H9 (cell line): ENCODE measurements around the gene NCS1. TPM values are rescaled to one million over a fixed set of nuclear protein-coding genes. Genes with fewer than 3 reads are reported as not detected.

Experiments
- DNase-seq: peaks from one replicate; pipeline ENCODE4 v3.0.0-alpha.2; 2017
- H2AFZ ChIP-seq: one replicate; pipeline ENCODE4 v1.6.1; 2013; ENCODE audit warnings: mild to moderate bottlenecking, low read length, control low read depth, moderate library complexity
- H2AK5ac ChIP-seq: 2 replicates; pipeline ENCODE4 v1.6.1; 2013; ENCODE audit warnings: low read length, control low read depth, mixed read lengths; ENCODE audit not compliant: insufficient read length
- H2BK120ac ChIP-seq: one replicate; pipeline ENCODE4 v1.6.1; 2013; ENCODE audit warnings: low read depth, mild to moderate bottlenecking, low read length, control low read depth, inconsistent platforms; ENCODE audit not compliant: poor library complexity, severe bottlenecking
- H2BK12ac ChIP-seq: 2 replicates; pipeline ENCODE4 v1.6.1; 2013; ENCODE audit warnings: low read length, control low read depth, mixed read lengths, low read depth; ENCODE audit not compliant: insufficient read length
- H2BK15ac ChIP-seq: 2 replicates; pipeline ENCODE4 v1.6.1; 2013; ENCODE audit warnings: low read depth, low read length, control low read depth
- H2BK20ac ChIP-seq: one replicate; pipeline ENCODE4 v1.6.1; 2013; ENCODE audit warnings: low read depth, mild to moderate bottlenecking, low read length, control low read depth, inconsistent platforms; ENCODE audit not compliant: poor library complexity, severe bottlenecking
- H2BK5ac ChIP-seq: 2 replicates; pipeline ENCODE4 v1.6.1; 2013; ENCODE audit warnings: low read length, control low read depth, mixed read lengths; ENCODE audit not compliant: insufficient read length
- H3K14ac ChIP-seq: 2 replicates; pipeline ENCODE4 v1.6.1; 2013; ENCODE audit warnings: low read length, control low read depth; ENCODE audit not compliant: insufficient read depth
- H3K18ac ChIP-seq: 2 replicates; pipeline ENCODE4 v1.6.1; 2013; ENCODE audit warnings: low read depth, mild to moderate bottlenecking, mixed read lengths, low read length, control low read depth; ENCODE audit not compliant: insufficient read length
- H3K23ac ChIP-seq: 2 replicates; pipeline ENCODE4 v1.6.1; 2013; ENCODE audit warnings: low read length, control low read depth, mixed read lengths, low read depth; ENCODE audit not compliant: insufficient read length
- H3K23me2 ChIP-seq: 2 replicates; pipeline ENCODE4 v1.6.1; 2013; ENCODE audit warnings: low read depth, mild to moderate bottlenecking, mixed read lengths, low read length, control low read depth; ENCODE audit not compliant: insufficient read length, poor library complexity, severe bottlenecking
- H3K27ac ChIP-seq: 2 replicates; pipeline ENCODE4 v1.5.1; 2013; ENCODE audit warnings: low read length, control low read depth, mixed read lengths, low read depth; ENCODE audit not compliant: insufficient read length
- H3K27me3 ChIP-seq: 2 replicates; pipeline ENCODE4 v1.6.1; 2013; ENCODE audit warnings: low read length, control low read depth, inconsistent platforms; ENCODE audit not compliant: insufficient read depth
- H3K4ac ChIP-seq: 2 replicates; pipeline ENCODE4 v1.6.1; 2013; ENCODE audit warnings: low read depth, mild to moderate bottlenecking, control low read depth, inconsistent platforms, low read length, moderate library complexity
- H3K4me1 ChIP-seq: 2 replicates; pipeline ENCODE4 v1.6.1; 2013; ENCODE audit warnings: low read length, control low read depth, inconsistent platforms; ENCODE audit not compliant: insufficient read depth
- H3K4me2 ChIP-seq: 2 replicates; pipeline ENCODE4 v1.6.1; 2013; ENCODE audit warnings: low read length, control low read depth, mixed read lengths; ENCODE audit not compliant: insufficient read length, insufficient read depth
- H3K56ac ChIP-seq: 2 replicates; pipeline ENCODE4 v1.6.1; 2013; ENCODE audit warnings: low read depth, mild to moderate bottlenecking, mixed read lengths, low read length, control low read depth; ENCODE audit not compliant: insufficient read length
- H3K79me1 ChIP-seq: 2 replicates; pipeline ENCODE4 v1.6.1; 2013; ENCODE audit warnings: low read depth, mild to moderate bottlenecking, moderate library complexity, low read length, control low read depth, inconsistent platforms; ENCODE audit not compliant: insufficient read depth, poor library complexity, severe bottlenecking
- H3K79me2 ChIP-seq: 2 replicates; pipeline ENCODE4 v1.6.1; 2013; ENCODE audit warnings: low read length, control low read depth, inconsistent platforms; ENCODE audit not compliant: insufficient read depth
- H3K9ac ChIP-seq: 2 replicates; pipeline ENCODE4 v1.6.1; 2013; ENCODE audit warnings: low read length, control low read depth, mixed read lengths; ENCODE audit not compliant: insufficient read length; ENCODE audit errors: extremely low read depth
- H3K9me3 ChIP-seq: one replicate; pipeline ENCODE4 v1.6.1; 2013; ENCODE audit warnings: low read depth, low read length, inconsistent platforms; ENCODE audit not compliant: control insufficient read depth
- H3T11ph ChIP-seq: one replicate; pipeline ENCODE4 v1.6.1; 2013; ENCODE audit warnings: mild to moderate bottlenecking, low read length, control low read depth, inconsistent platforms
- H4K20me1 ChIP-seq: one replicate; pipeline ENCODE4 v1.6.1; 2013; ENCODE audit not compliant: control insufficient read depth, insufficient read length, insufficient read depth
- H4K5ac ChIP-seq: 2 replicates; pipeline ENCODE4 v1.6.1; 2013; ENCODE audit warnings: low read depth, mild to moderate bottlenecking, mixed read lengths, low read length, control low read depth; ENCODE audit not compliant: insufficient read length
- H4K8ac ChIP-seq: replicated peaks from 2 replicates; pipeline ENCODE4 v1.6.1; 2013; ENCODE audit warnings: low read length, control low read depth, mixed read lengths, low read depth; ENCODE audit not compliant: insufficient read length
- H4K91ac ChIP-seq: 2 replicates; pipeline ENCODE4 v1.6.1; 2013; ENCODE audit warnings: low read depth, mild to moderate bottlenecking, moderate library complexity, mixed read lengths, low read length, control low read depth; ENCODE audit not compliant: insufficient read length
- H3K27ac Mint-ChIP-seq, 3 experiments: 2 replicates in 2 of 3; 3 replicates in 1 of 3; pipeline ENCODE4 v1.8.0; 2020 to 2021; ENCODE audit warnings: mixed read lengths in 3 of 3, mild to moderate bottlenecking in 1 of 3, moderate library complexity in 1 of 3
- H3K27me3 Mint-ChIP-seq: 2 replicates; pipeline ENCODE4 v1.8.0; 2021; ENCODE audit warnings: low read depth, mild to moderate bottlenecking, moderate library complexity, mixed read lengths
- H3K36me3 Mint-ChIP-seq, 3 experiments: 2 replicates in 2 of 3; 3 replicates in 1 of 3; pipeline ENCODE4 v1.8.0; 2020 to 2021; ENCODE audit warnings: low read depth in 3 of 3, mixed read lengths in 3 of 3; ENCODE audit not compliant: insufficient read depth in 1 of 3
- H3K4me1 Mint-ChIP-seq, 2 experiments: 2 replicates each; pipeline ENCODE4 v1.8.0; 2020; ENCODE audit warnings: mixed read lengths in 2 of 2
- H3K4me3 Mint-ChIP-seq, 2 experiments: 2 replicates in 1 of 2; 3 replicates in 1 of 2; pipeline ENCODE4 v1.8.0; 2020 to 2021; ENCODE audit warnings: mild to moderate bottlenecking in 2 of 2, mixed read lengths in 2 of 2, moderate library complexity in 1 of 2
- H3K9me3 Mint-ChIP-seq, 2 experiments: 2 replicates in 1 of 2; 3 replicates in 1 of 2; pipeline ENCODE4 v1.8.0; 2020; ENCODE audit warnings: mild to moderate bottlenecking in 2 of 2, mixed read lengths in 2 of 2, moderate library complexity in 1 of 2
- CTCF ChIP-seq: fragments of 200-600 bp; sonication (generic); conservative IDR thresholded peaks from 3 replicates; pipeline ENCODE4 v1.8.0; 2021; ENCODE audit warnings: antibody characterized with exemption, mild to moderate bottlenecking
- WGBS: extraction: QIAGEN DNeasy Blood & Tissue Kit; methylation state at CpG from one replicate; pipeline ENCODE4 v1.1.7; 2013; ENCODE audit warnings: missing lambda C conversion rate, low lambda C conversion rate, mixed read lengths; ENCODE audit not compliant: insufficient read length; ENCODE audit errors: extremely low coverage; 5-methylcytosine and 5-hydroxymethylcytosine counted together
- total RNA-seq: library from RNA; stranded (reverse); gene quantifications from 2 replicates; pipeline ENCODE4 v1.2.1, GENCODE V29; 2021

NCS1 gene
- total RNA-seq, 1 experiment from 2014 or later: 38.1 TPM

- no peak overlapping the region for H2BK120ac ChIP-seq
- Mint-ChIP-seq H3K4me3 (no peak overlapping the region), H3K27me3 (no peaks in the 10 kb centered on the region), H3K36me3 (peaks cover 0 to 63% (median 43%) of the 10 kb centered on the region in 3 experiments; a peak in 6 of 7 replicates), H3K4me1 (peaks cover 11 to 14% of the 10 kb centered on the region in 2 experiments), H3K9me3 (no peaks in the 10 kb centered on the region), H3K27ac (peak overlapping the region in 2 of 3 experiments; percentile 77 to 94; a peak in 3 of 7 replicates)
- no peaks in the 10 kb centered on the region for H3K79me2 ChIP-seq
- H2BK5ac ChIP-seq: no peak overlapping the region
- no peak overlapping the region for H2BK20ac ChIP-seq
- no peak overlapping the region for H3K27ac ChIP-seq
- no peak overlapping the region for H3K9ac ChIP-seq
- no peak overlapping the region for H2BK12ac ChIP-seq
- H3K14ac ChIP-seq: no peak overlapping the region
- H3K4ac ChIP-seq: no peak overlapping the region
- no peak overlapping the region for H2AFZ ChIP-seq
- no peak overlapping the region for H2BK15ac ChIP-seq
- H3K18ac ChIP-seq: no peak overlapping the region
- no peak overlapping the region for H4K5ac ChIP-seq
- H3K4me1 ChIP-seq: peaks cover 3% of the 10 kb centered on the region; the same call in 1 of the 2 replicates
- H2AK5ac ChIP-seq: no peak overlapping the region
- H3K9me3 ChIP-seq: no peaks in the 10 kb centered on the region
- H3K79me1 ChIP-seq: no peaks in the 10 kb centered on the region
- no peak overlapping the region for H4K91ac ChIP-seq
- no peaks in the 10 kb centered on the region for H3K27me3 ChIP-seq
- DNase-seq: no peak
- no peak overlapping the region for H3K56ac ChIP-seq
- H4K20me1 ChIP-seq: no peaks in the 10 kb centered on the region
- no peak overlapping the region for H3K4me2 ChIP-seq
- no peak overlapping the region for H3T11ph ChIP-seq
- WGBS: no CpG with 5 or more reads among the region's 7 CpGs
- TF ChIP-seq CTCF: no peak
- no peak overlapping the region for H3K23ac ChIP-seq
- H4K8ac ChIP-seq: no peak overlapping the region
- H3K23me2 ChIP-seq: no peaks in the 10 kb centered on the region
These were observed 39.5 kb upstream of the NCS1 start for GRCh38 chr9:130132746-130133145.
